HG03097 (cell line): ENCODE data around the gene ZNF695.

ENCODE experiments used
- ATAC-seq: cut with Tn5 transposase; IDR thresholded peaks from one replicate; pipeline ENCODE4 v1.9.1; 2021; ENCODE audit not compliant: unreplicated experiment, low FRiP score

The ZNF695 gene

GRCh38 chr1:246959944-246960693, 47.7 kb downstream of the ZNF695 start:
- ATAC-seq: no peak

- no peak for ATAC-seq
Observed at GRCh38 chr1:246954126-246954525, 53.7 kb downstream of the ZNF695 start.

GRCh38 chr1:246951413-246951812, 56.4 kb downstream of the ZNF695 start:
- no peak for ATAC-seq

- ATAC-seq: no peak
Observed at GRCh38 chr1:246949956-246950355, 57.9 kb downstream of the ZNF695 start.

GRCh38 chr1:246947255-246947654, 60.6 kb downstream of the ZNF695 start:
- no peak for ATAC-seq

DNA sequence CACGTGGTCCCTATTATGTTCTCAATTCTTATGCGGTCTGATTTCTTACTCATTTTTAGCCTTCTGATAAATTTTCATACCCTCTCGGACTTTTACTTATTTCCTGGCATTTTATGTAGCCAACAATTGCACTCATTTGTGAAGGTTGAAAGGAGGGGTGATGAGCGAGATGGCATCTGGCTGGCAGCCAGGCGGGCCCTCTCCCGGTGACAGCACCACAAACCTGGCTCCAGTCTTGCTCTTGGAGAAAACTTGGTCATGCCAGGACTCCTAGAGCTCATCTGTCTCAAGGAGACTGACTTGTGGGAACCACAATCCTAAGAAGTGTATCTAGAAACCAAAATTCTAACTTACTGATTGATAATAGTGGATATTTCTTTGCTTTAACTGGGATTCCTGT, 61.5 kb downstream of the ZNF695 start:
- no peak for ATAC-seq
